ENCODE measurements around the gene DGKG.

Gene DGKG

DNA sequence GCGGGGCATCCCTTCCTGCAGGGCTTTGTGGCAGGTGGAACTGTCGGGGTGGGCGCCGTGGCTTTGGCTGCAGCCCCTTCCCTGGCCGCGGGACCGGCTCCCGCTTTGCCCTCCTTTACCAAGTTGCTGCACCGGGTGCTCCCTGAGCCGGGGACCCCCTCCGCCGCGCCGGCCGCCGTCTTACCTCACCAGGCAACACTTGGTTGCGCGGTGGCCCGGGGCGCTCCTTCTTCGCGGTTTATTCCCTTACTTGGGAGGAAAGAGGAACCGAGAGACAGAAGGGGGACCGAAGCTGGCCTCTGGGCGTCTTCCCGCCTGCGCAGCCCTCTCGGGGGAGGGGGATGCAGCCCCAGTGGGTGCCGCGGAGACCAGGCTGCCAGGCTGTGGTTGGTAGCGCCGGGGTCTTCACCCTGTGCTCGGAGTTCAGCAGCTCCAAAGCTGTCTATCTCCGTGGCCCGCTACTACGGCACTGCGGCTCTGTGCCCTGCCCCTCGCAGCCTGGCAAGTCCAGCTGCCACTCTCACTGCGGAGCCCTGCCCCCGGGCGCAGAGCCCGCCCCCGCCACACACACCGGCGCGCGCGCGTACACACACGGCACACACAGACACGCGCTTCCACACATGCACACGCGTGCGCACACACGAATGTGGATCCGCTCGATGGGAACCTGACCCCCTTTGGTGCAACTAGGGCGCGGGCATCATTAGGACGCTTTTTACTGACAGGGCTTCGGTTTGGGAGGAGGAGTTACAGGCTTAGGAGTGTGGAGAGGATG lies at the start of gene DGKG:
TSS of gene DGKG (minus strand) at position 473 of the 775 bp plus-strand sequence. CDS start 41,775 bp downstream, outside the sequence.
- TF ChIP-seq, protein P1, sequence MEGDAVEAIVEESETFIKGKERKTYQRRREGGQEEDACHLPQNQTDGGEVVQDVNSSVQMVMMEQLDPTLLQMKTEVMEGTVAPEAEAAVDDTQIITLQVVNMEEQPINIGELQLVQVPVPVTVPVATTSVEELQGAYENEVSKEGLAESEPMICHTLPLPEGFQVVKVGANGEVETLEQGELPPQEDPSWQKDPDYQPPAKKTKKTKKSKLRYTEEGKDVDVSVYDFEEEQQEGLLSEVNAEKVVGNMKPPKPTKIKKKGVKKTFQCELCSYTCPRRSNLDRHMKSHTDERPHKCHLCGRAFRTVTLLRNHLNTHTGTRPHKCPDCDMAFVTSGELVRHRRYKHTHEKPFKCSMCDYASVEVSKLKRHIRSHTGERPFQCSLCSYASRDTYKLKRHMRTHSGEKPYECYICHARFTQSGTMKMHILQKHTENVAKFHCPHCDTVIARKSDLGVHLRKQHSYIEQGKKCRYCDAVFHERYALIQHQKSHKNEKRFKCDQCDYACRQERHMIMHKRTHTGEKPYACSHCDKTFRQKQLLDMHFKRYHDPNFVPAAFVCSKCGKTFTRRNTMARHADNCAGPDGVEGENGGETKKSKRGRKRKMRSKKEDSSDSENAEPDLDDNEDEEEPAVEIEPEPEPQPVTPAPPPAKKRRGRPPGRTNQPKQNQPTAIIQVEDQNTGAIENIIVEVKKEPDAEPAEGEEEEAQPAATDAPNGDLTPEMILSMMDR (IDR thresholded peaks at IDR 0.05; ENCODE audit: unreplicated experiment in 3 of 3), result no peak
- Mint-ChIP-seq H3K27me3 (ENCODE audit: low read depth) (peaks cover 91% of the 10 kb centered on the region), H3K36me3 (ENCODE audit: low read depth) (no peaks in the 10 kb centered on the region), H3K9me3 (no peaks in the 10 kb centered on the region), H3K4me1 (peaks cover 8% of the 10 kb centered on the region), H3K27ac (no peak within 1 kb of the TSS), H3K4me3 (peak within 1 kb of the TSS; percentile 65 to 76 (median 74))

DNA sequence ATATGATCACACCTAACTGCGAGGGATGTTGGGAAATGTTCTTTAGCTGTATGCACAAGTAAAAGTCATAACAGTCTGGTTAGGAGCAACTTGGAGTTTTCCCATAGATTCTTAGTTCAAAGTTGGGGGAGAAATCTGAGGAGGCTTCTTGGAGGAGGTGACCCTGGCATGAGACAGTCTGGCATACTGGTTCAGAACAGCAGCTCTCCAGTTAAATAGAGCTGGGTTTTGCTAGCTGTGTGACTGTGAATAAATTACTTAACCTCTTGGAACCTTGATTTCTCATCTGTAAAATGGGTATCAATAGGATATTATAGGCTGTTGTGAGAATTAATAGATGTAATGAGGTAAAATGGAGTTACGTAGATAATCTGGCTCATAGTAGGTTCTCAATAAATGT lies 49.1 kb upstream of the DGKG start:
- Mint-ChIP-seq H3K4me3 (no peak overlapping the region), H3K27me3 (ENCODE audit: low read depth) (peaks cover 66% of the 10 kb centered on the region)
- TF ChIP-seq, protein P1 (IDR thresholded peaks at IDR 0.05; ENCODE audit: unreplicated experiment in 3 of 3), result no peak

DNA sequence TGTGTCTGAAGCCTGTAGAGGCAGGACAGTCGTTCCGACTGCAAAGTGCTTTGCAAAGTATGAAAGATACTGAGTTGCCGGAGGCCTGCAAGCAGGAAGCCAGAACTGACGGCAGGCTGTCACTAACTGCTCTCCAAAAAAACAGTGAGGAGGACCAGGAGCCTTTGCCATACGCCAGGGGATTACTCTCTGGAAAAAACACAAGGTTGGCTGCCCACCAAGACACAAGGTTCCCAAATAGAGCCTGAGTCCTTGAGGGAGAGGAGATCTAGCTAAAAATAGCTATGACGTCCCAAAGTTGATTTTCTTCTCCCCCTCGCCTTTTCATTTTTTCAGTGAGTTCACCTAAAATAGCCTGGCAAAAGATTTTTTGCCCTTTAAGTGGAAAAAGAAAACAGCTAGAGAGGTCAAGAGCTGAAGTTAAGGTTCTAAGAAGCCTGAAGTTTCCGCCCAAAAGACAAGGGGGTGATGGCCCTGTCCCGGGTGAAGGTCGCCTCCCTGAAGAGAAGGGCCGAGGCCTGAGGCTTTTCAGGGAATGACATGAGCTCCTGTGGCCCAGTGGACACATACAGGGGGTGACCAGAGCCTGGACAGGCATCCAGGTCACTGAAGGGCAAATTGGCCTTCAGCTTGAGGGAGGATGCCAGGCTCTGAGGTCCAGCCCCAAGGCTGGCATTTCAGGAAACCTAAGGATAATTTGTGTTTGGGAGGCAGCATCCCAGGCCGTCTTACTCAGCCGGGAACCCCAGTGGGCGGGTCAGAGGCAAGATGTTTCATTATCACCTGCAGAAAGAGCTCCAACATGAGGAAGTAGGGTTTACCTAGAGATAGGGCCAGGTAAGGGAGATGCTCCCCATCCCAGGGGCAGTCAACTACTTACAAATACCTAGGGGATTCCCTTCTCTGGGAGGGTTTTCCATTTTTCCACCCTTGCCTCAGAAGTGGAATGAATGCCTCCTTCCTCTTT lies 44.9 kb upstream of the DGKG start:
- TF ChIP-seq, protein P1 (IDR thresholded peaks at IDR 0.05; ENCODE audit: unreplicated experiment in 3 of 3), result no peak
- Mint-ChIP-seq H3K27ac (no peak overlapping the region), H3K4me1 (no peaks in the 10 kb centered on the region), H3K27me3 (ENCODE audit: low read depth) (peaks cover 31% of the 10 kb centered on the region), H3K36me3 (ENCODE audit: low read depth) (no peaks in the 10 kb centered on the region), H3K4me3 (no peak overlapping the region), H3K9me3 (no peaks in the 10 kb centered on the region)

More for the DNA sequence above, 49.1 kb upstream of the DGKG start:
- Mint-ChIP-seq H3K36me3 (ENCODE audit: low read depth) (no peaks in the 10 kb centered on the region), H3K9me3 (no peaks in the 10 kb centered on the region), H3K27ac (no peak overlapping the region), H3K4me1 (peaks cover 19% of the 10 kb centered on the region)

GRCh38 chr3:186401556-186401955 lies 39.5 kb upstream of the DGKG start:
- no peaks in the 10 kb centered on the region for H3K9me3 Mint-ChIP-seq
- peaks cover 7% of the 10 kb centered on the region for H3K27me3 Mint-ChIP-seq (ENCODE audit: low read depth)
- no peak overlapping the region for H3K4me3 Mint-ChIP-seq

DNA sequence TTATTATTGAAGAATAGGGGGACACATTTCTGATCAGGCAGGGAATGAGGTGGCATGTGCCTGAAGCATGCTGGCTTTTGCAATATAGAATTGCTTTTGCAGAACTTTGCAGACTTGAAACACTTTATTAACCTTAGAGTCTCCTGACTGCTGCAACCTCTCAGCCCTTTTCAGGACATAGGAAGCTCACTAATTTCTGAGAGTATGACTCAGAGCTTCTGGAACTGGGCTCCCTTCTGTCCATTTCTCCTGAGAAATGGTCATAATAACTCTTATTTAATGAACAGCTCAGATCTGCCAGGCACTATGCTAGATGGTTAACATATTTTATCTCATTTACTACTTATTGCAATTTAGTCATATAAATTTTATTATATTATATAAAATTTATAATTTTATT lies 38.6 kb upstream of the DGKG start:
- Mint-ChIP-seq H3K27ac (no peak overlapping the region), H3K4me1 (no peaks in the 10 kb centered on the region), H3K9me3 (no peaks in the 10 kb centered on the region), H3K36me3 (ENCODE audit: low read depth) (no peaks in the 10 kb centered on the region), H3K4me3 (no peak overlapping the region), H3K27me3 (ENCODE audit: low read depth) (peaks cover 4% of the 10 kb centered on the region)
- TF ChIP-seq, protein P1 (IDR thresholded peaks at IDR 0.05; ENCODE audit: unreplicated experiment in 3 of 3), result no peak

More at GRCh38 chr3:186401556-186401955, 39.5 kb upstream of the DGKG start:
- Mint-ChIP-seq H3K4me1 (no peaks in the 10 kb centered on the region), H3K36me3 (ENCODE audit: low read depth) (no peaks in the 10 kb centered on the region), H3K27ac (no peak overlapping the region)
- TF ChIP-seq, protein P1 (IDR thresholded peaks at IDR 0.05; ENCODE audit: unreplicated experiment in 3 of 3), result no peak

Measured in nephron (organoid).